SK-N-SH treated with all-trans-retinoic acid at 6 μM for 48 hours (cell line): ENCODE results near the gene FOXA1.

ENCODE experiments used
- ATAC-seq: fragments of 200-7000 bp; cut with Tn5 transposase; 3 replicates; pipeline ENCODE4 v1.9.1; 2020; ENCODE audit warnings: mild to moderate bottlenecking, moderate library complexity
- BACH2 ChIP-seq: fragments of 250-450 bp; sonication (Bioruptor Pico); IDR thresholded peaks from 2 replicates; pipeline ENCODE4 v1.9.0; 2021; ENCODE audit warnings: mild to moderate bottlenecking, borderline replicate concordance
- GLIS3 ChIP-seq: fragments of 250-450 bp; sonication (Bioruptor Pico); IDR thresholded peaks from 2 replicates; pipeline ENCODE4 v1.5.0; 2020; ENCODE audit warnings: mild to moderate bottlenecking, moderate library complexity
- ISL1 ChIP-seq: fragments of 250-450 bp; sonication (Bioruptor Pico); IDR thresholded peaks from 2 replicates; pipeline ENCODE4 v2.1.2; 2022; ENCODE audit warnings: mild to moderate bottlenecking, moderate library complexity
- OSR1 ChIP-seq: fragments of 250-450 bp; sonication (Bioruptor Pico); IDR thresholded peaks from 2 replicates; pipeline ENCODE4 v1.8.0; 2022; ENCODE audit warnings: moderate library complexity, mild to moderate bottlenecking, inconsistent platforms
- PPARA ChIP-seq: fragments of 250-450 bp; sonication (Bioruptor Pico); IDR thresholded peaks from 2 replicates; pipeline ENCODE4 v1.5.0; 2020; ENCODE audit warnings: mild to moderate bottlenecking, borderline replicate concordance
- RARB ChIP-seq: fragments of 250-450 bp; sonication (Bioruptor Pico); IDR thresholded peaks from 2 replicates; pipeline ENCODE4 v1.8.0; 2021; ENCODE audit warnings: mild to moderate bottlenecking, moderate library complexity
- SNAI2 ChIP-seq: fragments of 250-450 bp; sonication (Bioruptor Pico); IDR thresholded peaks from 2 replicates; pipeline ENCODE4 v1.5.0; 2020; ENCODE audit warnings: mild to moderate bottlenecking, moderate library complexity
- TCF4 ChIP-seq: fragments of 250-450 bp; sonication (Bioruptor Pico); IDR thresholded peaks from 2 replicates; pipeline ENCODE4 v1.8.0; 2021; ENCODE audit warnings: mild to moderate bottlenecking, moderate library complexity, borderline replicate concordance
- ZC3H10 ChIP-seq: fragments of 250-450 bp; sonication (Bioruptor Pico); IDR thresholded peaks from 2 replicates; pipeline ENCODE4 v1.5.1; 2021; ENCODE audit warnings: mild to moderate bottlenecking, moderate library complexity
- ZFP3 ChIP-seq: fragments of 250-450 bp; sonication (Bioruptor Pico); IDR thresholded peaks from 2 replicates; pipeline ENCODE4 v1.5.0; 2020; ENCODE audit warnings: mild to moderate bottlenecking, moderate library complexity
- ZFP30 ChIP-seq: fragments of 450-650 bp; formaldehyde crosslinking; IDR thresholded peaks from 2 replicates; pipeline ENCODE4 v1.5.0; 2022; ENCODE audit warnings: mild to moderate bottlenecking, moderate library complexity
- ZNF565 ChIP-seq: fragments of 450-650 bp; formaldehyde crosslinking; conservative IDR thresholded peaks from 2 replicates; pipeline ENCODE4 v1.5.0; 2020; ENCODE audit warnings: low read depth, mild to moderate bottlenecking, moderate library complexity
- ZNF70 ChIP-seq: fragments of 450-650 bp; formaldehyde crosslinking; IDR thresholded peaks from 2 replicates; pipeline ENCODE4 v1.5.0; 2020; ENCODE audit warnings: mild to moderate bottlenecking, moderate library complexity
- ZNF8 ChIP-seq: fragments of 450-650 bp; formaldehyde crosslinking; IDR thresholded peaks from 2 replicates; pipeline ENCODE4 v1.5.0; 2020; ENCODE audit warnings: mild to moderate bottlenecking, moderate library complexity
- TF ChIP-seq, protein P1 (sequence below): fragments of 250-450 bp; sonication (Bioruptor Pico); IDR thresholded peaks from 2 replicates; pipeline ENCODE4 v1.5.0; 2020; ENCODE audit warnings: mild to moderate bottlenecking, moderate library complexity
- TF ChIP-seq, protein P2 (sequence below): fragments of 250-450 bp; sonication (Bioruptor Pico); IDR thresholded peaks from 2 replicates; pipeline ENCODE4 v1.5.1; 2020; ENCODE audit warnings: low read depth, mild to moderate bottlenecking, moderate library complexity
- TF ChIP-seq, protein P3 (sequence below): fragments of 250-450 bp; sonication (Bioruptor Pico); IDR thresholded peaks from 2 replicates; pipeline ENCODE4 v1.8.0; 2021; ENCODE audit warnings: low read depth, mild to moderate bottlenecking, moderate library complexity, borderline replicate concordance
- TF ChIP-seq, protein P4 (sequence below): fragments of 250-450 bp; sonication (Bioruptor Pico); IDR thresholded peaks from 2 replicates; pipeline ENCODE4 v1.8.0; 2020; ENCODE audit warnings: mild to moderate bottlenecking, moderate library complexity, borderline replicate concordance
- TF ChIP-seq, protein P5 (sequence below): fragments of 250-450 bp; sonication (Bioruptor Pico); IDR thresholded peaks from 2 replicates; pipeline ENCODE4 v1.5.1; 2021; ENCODE audit warnings: mild to moderate bottlenecking, moderate library complexity

FOXA1 gene

DNA sequence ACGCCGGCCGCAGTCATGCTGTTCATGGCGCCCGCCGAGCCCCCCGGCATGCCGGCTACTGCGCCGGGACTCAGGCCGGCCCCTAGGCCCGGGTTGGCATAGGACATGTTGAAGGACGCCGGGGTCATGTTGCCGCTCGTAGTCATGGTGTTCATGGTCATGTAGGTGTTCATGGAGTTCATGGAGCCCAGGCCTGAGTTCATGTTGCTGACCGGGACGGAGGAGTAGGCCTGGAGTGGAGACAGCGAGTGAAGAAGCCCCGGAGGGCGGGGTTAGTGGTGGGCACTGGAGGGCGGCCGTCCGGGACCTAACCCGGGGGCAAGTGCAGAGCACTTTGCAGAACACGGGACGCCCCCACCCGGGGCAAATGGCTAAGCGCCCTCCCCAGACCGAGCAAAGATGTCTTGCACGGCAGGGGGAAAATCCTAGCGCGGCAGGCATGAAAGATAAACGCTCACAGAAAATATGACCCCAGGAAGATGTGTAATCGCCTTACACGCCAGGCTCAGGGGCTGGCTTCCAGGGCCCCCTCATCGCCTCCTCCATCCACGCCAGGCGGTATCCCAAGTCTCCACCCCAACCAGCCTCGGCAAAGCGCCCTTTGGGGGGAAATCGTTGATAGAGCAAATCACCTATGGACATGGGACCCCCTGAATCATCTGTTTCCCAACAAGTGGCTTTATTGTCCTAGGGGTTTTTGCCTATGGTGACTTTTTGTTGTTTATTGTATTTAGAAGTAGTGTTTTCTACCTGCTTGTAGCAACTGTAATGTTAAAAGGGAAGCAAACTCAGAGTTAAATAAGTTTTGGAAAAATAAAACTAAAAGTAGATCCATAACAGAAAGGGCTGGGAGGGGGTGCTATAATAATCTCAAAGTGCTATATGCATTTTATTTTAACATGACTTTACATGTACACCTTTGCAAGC lies 2.3 kb downstream of the FOXA1 start (continued):
- TF ChIP-seq, protein P1, sequence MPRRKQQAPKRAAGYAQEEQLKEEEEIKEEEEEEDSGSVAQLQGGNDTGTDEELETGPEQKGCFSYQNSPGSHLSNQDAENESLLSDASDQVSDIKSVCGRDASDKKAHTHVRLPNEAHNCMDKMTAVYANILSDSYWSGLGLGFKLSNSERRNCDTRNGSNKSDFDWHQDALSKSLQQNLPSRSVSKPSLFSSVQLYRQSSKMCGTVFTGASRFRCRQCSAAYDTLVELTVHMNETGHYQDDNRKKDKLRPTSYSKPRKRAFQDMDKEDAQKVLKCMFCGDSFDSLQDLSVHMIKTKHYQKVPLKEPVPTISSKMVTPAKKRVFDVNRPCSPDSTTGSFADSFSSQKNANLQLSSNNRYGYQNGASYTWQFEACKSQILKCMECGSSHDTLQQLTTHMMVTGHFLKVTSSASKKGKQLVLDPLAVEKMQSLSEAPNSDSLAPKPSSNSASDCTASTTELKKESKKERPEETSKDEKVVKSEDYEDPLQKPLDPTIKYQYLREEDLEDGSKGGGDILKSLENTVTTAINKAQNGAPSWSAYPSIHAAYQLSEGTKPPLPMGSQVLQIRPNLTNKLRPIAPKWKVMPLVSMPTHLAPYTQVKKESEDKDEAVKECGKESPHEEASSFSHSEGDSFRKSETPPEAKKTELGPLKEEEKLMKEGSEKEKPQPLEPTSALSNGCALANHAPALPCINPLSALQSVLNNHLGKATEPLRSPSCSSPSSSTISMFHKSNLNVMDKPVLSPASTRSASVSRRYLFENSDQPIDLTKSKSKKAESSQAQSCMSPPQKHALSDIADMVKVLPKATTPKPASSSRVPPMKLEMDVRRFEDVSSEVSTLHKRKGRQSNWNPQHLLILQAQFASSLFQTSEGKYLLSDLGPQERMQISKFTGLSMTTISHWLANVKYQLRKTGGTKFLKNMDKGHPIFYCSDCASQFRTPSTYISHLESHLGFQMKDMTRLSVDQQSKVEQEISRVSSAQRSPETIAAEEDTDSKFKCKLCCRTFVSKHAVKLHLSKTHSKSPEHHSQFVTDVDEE, result no peak
- TF ChIP-seq PPARA (CRISPR knock-in tag), result no peak
- TF ChIP-seq, all 23 proteins: peak for 0

DNA sequence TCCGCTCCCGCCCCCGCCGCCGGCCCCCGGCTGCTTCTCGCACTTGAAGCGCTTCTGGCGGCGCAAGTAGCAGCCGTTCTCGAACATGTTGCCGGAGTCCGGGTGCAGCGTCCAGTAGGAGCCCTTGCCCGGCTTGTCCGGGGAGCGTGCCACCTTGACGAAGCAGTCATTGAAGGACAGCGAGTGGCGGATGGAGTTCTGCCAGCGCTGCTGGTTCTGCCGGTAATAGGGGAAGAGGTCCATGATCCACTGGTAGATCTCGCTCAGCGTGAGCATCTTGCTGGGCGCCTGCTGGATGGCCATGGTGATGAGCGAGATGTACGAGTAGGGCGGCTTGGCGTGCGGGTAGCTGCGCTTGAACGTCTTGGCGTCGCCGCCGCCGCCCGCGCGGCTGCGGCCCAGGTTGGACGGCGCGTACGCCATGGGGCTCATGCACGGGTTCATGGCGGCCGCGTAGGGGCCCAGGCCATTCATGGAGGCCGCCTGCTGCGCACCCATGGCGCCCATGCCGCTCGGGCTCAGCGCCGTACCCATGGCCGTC lies 3.0 kb downstream of the FOXA1 start:
- ATAC-seq, result no peak
- TF ChIP-seq, protein P1, result no peak
- TF ChIP-seq BACH2 (CRISPR knock-in tag) (no peak), TCF4 (no peak), RARB (CRISPR knock-in tag) (no peak), ISL1 (CRISPR knock-in tag) (no peak), ZNF70 (CRISPR knock-in tag) (no peak), GLIS3 (CRISPR knock-in tag) (no peak)
- TF ChIP-seq, protein P2, sequence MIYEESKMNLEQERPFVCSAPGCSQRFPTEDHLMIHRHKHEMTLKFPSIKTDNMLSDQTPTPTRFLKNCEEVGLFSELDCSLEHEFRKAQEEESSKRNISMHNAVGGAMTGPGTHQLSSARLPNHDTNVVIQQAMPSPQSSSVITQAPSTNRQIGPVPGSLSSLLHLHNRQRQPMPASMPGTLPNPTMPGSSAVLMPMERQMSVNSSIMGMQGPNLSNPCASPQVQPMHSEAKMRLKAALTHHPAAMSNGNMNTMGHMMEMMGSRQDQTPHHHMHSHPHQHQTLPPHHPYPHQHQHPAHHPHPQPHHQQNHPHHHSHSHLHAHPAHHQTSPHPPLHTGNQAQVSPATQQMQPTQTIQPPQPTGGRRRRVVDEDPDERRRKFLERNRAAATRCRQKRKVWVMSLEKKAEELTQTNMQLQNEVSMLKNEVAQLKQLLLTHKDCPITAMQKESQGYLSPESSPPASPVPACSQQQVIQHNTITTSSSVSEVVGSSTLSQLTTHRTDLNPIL (CRISPR knock-in tag), result no peak

DNA sequence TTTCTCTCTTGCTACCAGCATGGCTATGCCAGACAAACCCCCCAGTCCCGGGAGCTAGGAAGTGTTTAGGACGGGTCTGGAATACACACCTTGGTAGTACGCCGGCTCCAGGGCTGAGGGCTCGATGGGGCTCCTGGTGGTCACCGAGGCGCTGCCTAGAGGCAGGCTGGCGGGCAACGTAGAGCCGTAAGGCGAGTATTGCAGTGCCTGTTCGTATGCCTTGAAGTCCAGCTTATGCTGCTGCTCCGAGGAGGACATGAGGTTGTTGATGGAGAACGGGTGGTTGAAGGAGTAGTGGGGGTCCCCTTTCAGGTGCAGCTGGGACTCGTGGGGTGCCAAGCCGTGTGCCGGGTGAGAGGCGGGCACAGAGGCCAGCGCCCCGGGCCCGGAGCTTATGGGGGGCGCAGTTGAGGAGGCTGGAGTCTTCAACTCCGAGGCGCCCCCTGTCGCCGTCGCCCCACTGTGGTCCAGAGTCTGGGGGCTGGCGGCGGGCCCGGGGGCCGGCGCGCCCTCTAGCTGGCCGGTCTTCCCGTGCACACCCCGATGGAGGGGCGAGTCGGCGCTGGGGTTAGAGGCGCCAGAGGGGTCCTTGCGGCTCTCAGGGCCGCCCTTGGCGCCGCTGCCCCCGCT lies 3.6 kb downstream of the FOXA1 start:
- ATAC-seq, result no peak
- TF ChIP-seq, protein P3, sequence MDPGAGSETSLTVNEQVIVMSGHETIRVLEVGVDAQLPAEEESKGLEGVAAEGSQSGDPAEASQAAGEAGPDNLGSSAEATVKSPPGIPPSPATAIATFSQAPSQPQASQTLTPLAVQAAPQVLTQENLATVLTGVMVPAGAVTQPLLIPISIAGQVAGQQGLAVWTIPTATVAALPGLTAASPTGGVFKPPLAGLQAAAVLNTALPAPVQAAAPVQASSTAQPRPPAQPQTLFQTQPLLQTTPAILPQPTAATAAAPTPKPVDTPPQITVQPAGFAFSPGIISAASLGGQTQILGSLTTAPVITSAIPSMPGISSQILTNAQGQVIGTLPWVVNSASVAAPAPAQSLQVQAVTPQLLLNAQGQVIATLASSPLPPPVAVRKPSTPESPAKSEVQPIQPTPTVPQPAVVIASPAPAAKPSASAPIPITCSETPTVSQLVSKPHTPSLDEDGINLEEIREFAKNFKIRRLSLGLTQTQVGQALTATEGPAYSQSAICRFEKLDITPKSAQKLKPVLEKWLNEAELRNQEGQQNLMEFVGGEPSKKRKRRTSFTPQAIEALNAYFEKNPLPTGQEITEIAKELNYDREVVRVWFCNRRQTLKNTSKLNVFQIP (CRISPR knock-in tag), result no peak
- no peak for TF ChIP-seq ZNF565
- no peak for TF ChIP-seq ZFP3 (CRISPR knock-in tag)
- TF ChIP-seq BACH2 (CRISPR knock-in tag), result no peak

DNA sequence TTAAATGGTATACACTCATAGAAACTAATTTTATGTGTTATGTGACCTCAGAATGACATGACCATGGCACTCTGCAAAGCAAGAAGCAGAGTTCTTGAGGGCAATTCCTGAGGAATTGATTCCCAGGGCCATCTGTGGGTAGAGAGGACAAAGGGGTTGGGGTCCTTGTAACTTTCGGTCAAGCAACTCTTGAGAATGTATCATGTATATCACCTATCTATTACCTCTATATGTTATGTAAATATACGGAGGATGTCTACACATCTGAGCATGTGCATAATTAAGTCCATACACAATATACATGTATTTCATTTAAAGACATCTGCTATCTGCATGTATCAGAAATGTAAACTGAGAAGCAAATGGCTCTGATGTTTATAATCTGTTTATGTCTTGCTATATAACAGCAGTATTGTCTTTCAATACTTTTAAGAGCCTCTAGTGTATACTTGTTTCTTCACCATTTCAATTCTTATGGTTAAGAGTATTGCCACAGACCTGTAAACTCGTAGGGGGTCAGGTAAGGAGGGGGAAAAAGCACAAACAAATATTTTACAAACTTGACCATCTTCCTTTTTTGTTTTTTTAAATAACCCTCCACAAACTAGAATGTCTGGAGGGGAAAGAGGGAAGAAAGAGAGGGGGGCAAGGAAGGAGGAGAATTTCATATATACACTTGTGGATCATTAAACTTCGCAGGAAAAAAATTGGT lies 4.5 kb downstream of the FOXA1 start:
- no peak for ATAC-seq
- TF ChIP-seq, protein P4, sequence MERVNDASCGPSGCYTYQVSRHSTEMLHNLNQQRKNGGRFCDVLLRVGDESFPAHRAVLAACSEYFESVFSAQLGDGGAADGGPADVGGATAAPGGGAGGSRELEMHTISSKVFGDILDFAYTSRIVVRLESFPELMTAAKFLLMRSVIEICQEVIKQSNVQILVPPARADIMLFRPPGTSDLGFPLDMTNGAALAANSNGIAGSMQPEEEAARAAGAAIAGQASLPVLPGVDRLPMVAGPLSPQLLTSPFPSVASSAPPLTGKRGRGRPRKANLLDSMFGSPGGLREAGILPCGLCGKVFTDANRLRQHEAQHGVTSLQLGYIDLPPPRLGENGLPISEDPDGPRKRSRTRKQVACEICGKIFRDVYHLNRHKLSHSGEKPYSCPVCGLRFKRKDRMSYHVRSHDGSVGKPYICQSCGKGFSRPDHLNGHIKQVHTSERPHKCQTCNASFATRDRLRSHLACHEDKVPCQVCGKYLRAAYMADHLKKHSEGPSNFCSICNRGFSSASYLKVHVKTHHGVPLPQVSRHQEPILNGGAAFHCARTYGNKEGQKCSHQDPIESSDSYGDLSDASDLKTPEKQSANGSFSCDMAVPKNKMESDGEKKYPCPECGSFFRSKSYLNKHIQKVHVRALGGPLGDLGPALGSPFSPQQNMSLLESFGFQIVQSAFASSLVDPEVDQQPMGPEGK (CRISPR knock-in tag), result no peak
- TF ChIP-seq ZNF8 (CRISPR knock-in tag), result no peak
- TF ChIP-seq, protein P2 (CRISPR knock-in tag), result no peak
- no peak for TF ChIP-seq BACH2 (CRISPR knock-in tag)
- TF ChIP-seq, protein P5, sequence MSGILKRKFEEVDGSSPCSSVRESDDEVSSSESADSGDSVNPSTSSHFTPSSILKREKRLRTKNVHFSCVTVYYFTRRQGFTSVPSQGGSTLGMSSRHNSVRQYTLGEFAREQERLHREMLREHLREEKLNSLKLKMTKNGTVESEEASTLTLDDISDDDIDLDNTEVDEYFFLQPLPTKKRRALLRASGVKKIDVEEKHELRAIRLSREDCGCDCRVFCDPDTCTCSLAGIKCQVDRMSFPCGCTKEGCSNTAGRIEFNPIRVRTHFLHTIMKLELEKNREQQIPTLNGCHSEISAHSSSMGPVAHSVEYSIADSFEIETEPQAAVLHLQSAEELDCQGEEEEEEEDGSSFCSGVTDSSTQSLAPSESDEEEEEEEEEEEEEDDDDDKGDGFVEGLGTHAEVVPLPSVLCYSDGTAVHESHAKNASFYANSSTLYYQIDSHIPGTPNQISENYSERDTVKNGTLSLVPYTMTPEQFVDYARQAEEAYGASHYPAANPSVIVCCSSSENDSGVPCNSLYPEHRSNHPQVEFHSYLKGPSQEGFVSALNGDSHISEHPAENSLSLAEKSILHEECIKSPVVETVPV (CRISPR knock-in tag), result no peak
- no peak for TF ChIP-seq ZC3H10
- TF ChIP-seq ZNF70 (CRISPR knock-in tag), result no peak
- TF ChIP-seq SNAI2, result no peak
- no peak for TF ChIP-seq GLIS3 (CRISPR knock-in tag)
- TF ChIP-seq ZNF565, result no peak
- TF ChIP-seq OSR1 (CRISPR knock-in tag), result no peak
- no peak for TF ChIP-seq PPARA (CRISPR knock-in tag)
- no peak for TF ChIP-seq ZFP30
- TF ChIP-seq ISL1 (CRISPR knock-in tag), result no peak
